ENCODE measurements around the gene ABCB11. TPM values are rescaled to one million over a fixed set of nuclear protein-coding genes. Genes with fewer than 3 reads are reported as not detected.

ABCB11 gene
- total RNA-seq, 4 donors from 2014 or later = 0.10 to 0.24 (median 0.12) TPM; not detected in 1

DNA sequence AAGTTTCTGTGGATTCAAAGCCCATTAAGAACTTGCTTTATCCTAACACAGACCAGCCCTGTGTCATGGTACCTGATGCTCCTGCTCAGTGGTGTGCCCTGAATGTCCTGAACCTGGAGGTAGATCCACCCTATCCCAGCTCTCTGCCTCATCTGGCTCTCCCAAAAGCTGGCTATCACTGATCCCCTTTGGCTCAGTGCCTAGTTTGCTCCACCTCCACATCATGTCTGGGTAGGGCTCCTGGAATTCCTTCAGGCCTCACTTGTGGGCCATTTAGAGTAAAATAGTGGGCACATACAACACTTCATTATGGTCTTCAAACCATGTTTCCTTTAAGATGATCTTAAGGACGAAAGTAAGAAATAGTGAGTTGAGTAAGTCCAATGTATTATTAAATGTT, 4.8 kb upstream of the ABCB11 start:
- intact Hi-C loops (cut with DNase I; ENCODE audit: low total_unique reads) (no loop called here), in situ Hi-C loops (cut with MboI; ENCODE audit: low sequenced_read_pairs in 4 of 4) (no loop called here)
- no peak for DNase-seq
- Histone ChIP-seq H3K36me3 (no peaks in the 10 kb centered on the region), H3K27ac (no peak overlapping the region), H3K9me3 (no peaks in the 10 kb centered on the region), H3K4me1 (no peaks in the 10 kb centered on the region), H3K27me3 (no peaks in the 10 kb centered on the region), H3K4me3 (no peak overlapping the region)
- TF ChIP-seq POLR2A (IDR thresholded peaks at IDR 0.05) = no peak
- TF ChIP-seq, protein P1, sequence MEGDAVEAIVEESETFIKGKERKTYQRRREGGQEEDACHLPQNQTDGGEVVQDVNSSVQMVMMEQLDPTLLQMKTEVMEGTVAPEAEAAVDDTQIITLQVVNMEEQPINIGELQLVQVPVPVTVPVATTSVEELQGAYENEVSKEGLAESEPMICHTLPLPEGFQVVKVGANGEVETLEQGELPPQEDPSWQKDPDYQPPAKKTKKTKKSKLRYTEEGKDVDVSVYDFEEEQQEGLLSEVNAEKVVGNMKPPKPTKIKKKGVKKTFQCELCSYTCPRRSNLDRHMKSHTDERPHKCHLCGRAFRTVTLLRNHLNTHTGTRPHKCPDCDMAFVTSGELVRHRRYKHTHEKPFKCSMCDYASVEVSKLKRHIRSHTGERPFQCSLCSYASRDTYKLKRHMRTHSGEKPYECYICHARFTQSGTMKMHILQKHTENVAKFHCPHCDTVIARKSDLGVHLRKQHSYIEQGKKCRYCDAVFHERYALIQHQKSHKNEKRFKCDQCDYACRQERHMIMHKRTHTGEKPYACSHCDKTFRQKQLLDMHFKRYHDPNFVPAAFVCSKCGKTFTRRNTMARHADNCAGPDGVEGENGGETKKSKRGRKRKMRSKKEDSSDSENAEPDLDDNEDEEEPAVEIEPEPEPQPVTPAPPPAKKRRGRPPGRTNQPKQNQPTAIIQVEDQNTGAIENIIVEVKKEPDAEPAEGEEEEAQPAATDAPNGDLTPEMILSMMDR (IDR thresholded peaks at IDR 0.05 in 4 of 5, conservative IDR thresholded peaks at IDR 0.05 in 1 of 5) = no peak
- ATAC-seq = no peak

DNA sequence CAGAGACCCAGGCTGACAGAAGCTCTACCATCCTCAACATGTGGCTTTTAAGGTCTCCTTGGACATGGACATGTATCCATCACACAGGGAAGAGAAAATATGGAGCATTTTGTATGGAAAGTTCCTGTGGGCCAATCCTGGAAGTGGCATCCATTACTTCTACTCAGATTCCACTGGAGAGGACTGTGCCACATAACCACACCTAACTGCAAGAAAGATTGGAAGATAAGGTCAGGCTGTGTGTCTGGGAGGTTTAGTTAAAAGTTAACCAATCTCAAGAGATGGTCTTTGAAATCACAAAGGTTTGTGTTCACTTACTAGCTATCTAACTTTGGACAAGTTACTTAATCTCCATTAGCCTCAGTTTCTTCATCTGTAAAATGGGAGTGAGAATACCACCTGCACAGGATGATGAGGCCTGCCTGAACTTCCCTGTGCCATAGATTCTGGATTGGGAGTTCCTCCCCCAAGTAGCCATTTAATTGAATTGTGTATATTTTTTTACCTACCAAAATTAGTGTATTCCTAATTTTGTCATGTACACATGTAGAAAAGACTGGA, 3.9 kb upstream of the ABCB11 start:
- H3K27ac ChIP-seq = no peak overlapping the region
- ATAC-seq (no peak), DNase-seq (no peak)
- no peak for TF ChIP-seq POLR2A (IDR thresholded peaks at IDR 0.05)
- TF ChIP-seq, protein P1 (IDR thresholded peaks at IDR 0.05 in 4 of 5, conservative IDR thresholded peaks at IDR 0.05 in 1 of 5) = no peak
- intact Hi-C loops (cut with DNase I; ENCODE audit: low total_unique reads) (no loop called here), in situ Hi-C loops (cut with MboI; ENCODE audit: low sequenced_read_pairs in 4 of 4) (no loop called here)
- no peak overlapping the region for H3K4me3 ChIP-seq
- H3K4me1 ChIP-seq = no peaks in the 10 kb centered on the region
- no peaks in the 10 kb centered on the region for H3K36me3 ChIP-seq
- H3K9me3 ChIP-seq = no peaks in the 10 kb centered on the region
- no peaks in the 10 kb centered on the region for H3K27me3 ChIP-seq

GRCh38 chr2:169034256-169034655, 3.1 kb upstream of the ABCB11 start:
- Histone ChIP-seq H3K9me3 (no peaks in the 10 kb centered on the region), H3K36me3 (no peaks in the 10 kb centered on the region), H3K4me1 (no peaks in the 10 kb centered on the region), H3K27me3 (no peaks in the 10 kb centered on the region), H3K27ac (no peak overlapping the region), H3K4me3 (no peak overlapping the region)
- intact Hi-C loops (cut with DNase I; ENCODE audit: low total_unique reads) (no loop called here), in situ Hi-C loops (cut with MboI; ENCODE audit: low sequenced_read_pairs in 4 of 4) (no loop called here)
- TF ChIP-seq, protein P1 (IDR thresholded peaks at IDR 0.05 in 4 of 5, conservative IDR thresholded peaks at IDR 0.05 in 1 of 5) = no peak
- no peak for TF ChIP-seq POLR2A (IDR thresholded peaks at IDR 0.05)
- DNase-seq = no peak
- ATAC-seq = no peak

DNA sequence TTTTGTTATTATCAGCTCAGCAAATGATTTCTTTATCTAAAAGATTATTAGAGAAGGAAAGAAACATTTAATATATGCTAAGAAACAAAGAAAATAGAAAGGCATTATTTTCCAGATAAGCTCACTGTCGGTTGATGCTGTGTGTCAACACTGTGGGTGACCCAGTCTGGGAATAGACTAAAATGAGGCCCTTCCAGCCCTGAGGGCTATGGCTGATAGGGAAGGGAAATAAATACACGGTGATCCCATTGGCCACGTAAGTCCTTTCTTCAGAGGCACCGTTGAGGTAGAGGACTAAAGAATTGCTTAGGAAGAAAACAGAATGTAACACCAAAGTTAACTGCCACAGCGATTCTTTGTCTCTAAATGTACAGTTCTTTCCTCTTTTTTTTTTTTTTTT, 1.8 kb downstream of the ABCB11 start:
- no peak for TF ChIP-seq POLR2A (IDR thresholded peaks at IDR 0.05)
- ATAC-seq (no peak), DNase-seq (no peak)
- Histone ChIP-seq H3K36me3 (no peaks in the 10 kb centered on the region), H3K4me1 (no peaks in the 10 kb centered on the region), H3K4me3 (no peak overlapping the region), H3K9me3 (no peaks in the 10 kb centered on the region), H3K27ac (no peak overlapping the region), H3K27me3 (no peaks in the 10 kb centered on the region)
- intact Hi-C loops (cut with DNase I; ENCODE audit: low total_unique reads) = no loop called here
- in situ Hi-C loops (cut with MboI; ENCODE audit: low sequenced_read_pairs in 4 of 4) = no loop called here

DNA sequence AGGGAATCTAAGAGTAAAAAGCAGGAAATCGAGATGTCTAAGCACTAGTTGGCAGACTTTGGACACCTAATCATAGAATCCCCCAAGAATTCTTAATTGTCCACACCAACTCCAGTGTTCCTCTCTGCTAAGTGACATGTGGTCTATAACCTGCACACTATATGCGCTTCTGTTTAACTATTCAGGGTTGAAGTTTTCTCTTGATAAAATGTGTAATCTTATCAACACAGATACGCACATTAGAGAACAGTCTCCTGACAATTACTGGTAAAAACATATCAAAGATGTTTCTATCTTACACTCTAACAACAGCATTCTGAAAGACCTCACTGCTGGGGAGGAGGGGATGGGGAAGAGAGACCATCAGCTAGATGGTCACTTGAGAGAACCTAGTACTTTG, 3.9 kb downstream of the ABCB11 start:
- H3K4me1 ChIP-seq = no peaks in the 10 kb centered on the region
- H3K27ac ChIP-seq = no peak overlapping the region
- H3K27me3 ChIP-seq = no peaks in the 10 kb centered on the region
- DNase-seq = no peak
- no peak overlapping the region for H3K4me3 ChIP-seq
- H3K9me3 ChIP-seq = no peaks in the 10 kb centered on the region
- H3K36me3 ChIP-seq = no peaks in the 10 kb centered on the region
- no peak for ATAC-seq
- no peak for TF ChIP-seq POLR2A (IDR thresholded peaks at IDR 0.05)
- TF ChIP-seq, protein P1 (IDR thresholded peaks at IDR 0.05 in 4 of 5, conservative IDR thresholded peaks at IDR 0.05 in 1 of 5) = no peak
- in situ Hi-C loops (cut with MboI; ENCODE audit: low sequenced_read_pairs in 4 of 4) = no loop called here
- intact Hi-C loops (cut with DNase I; ENCODE audit: low total_unique reads) = no loop called here

Measured in gastrocnemius medialis (tissue), 4 donors.